Stimulated activated CD4-positive, alpha-beta T cell treated with anti-CD3 and anti-CD28 coated beads, TNF-alpha, amount 100 ng/mL, for 48 hours (primary cell): ENCODE data around the gene COIL.
"Not testable (repeated sequence)": the region's sequence is repeated elsewhere in the genome, so short reads cannot be mapped to it uniquely, and the experiment has no call there.

Source experiments
- DNase-seq, 3 donors: peaks; one replicate each; pipeline ENCODE4 v3.0.0-alpha.2; 2020; ENCODE audit warnings: low read depth in 3 of 3

Gene COIL

DNA sequence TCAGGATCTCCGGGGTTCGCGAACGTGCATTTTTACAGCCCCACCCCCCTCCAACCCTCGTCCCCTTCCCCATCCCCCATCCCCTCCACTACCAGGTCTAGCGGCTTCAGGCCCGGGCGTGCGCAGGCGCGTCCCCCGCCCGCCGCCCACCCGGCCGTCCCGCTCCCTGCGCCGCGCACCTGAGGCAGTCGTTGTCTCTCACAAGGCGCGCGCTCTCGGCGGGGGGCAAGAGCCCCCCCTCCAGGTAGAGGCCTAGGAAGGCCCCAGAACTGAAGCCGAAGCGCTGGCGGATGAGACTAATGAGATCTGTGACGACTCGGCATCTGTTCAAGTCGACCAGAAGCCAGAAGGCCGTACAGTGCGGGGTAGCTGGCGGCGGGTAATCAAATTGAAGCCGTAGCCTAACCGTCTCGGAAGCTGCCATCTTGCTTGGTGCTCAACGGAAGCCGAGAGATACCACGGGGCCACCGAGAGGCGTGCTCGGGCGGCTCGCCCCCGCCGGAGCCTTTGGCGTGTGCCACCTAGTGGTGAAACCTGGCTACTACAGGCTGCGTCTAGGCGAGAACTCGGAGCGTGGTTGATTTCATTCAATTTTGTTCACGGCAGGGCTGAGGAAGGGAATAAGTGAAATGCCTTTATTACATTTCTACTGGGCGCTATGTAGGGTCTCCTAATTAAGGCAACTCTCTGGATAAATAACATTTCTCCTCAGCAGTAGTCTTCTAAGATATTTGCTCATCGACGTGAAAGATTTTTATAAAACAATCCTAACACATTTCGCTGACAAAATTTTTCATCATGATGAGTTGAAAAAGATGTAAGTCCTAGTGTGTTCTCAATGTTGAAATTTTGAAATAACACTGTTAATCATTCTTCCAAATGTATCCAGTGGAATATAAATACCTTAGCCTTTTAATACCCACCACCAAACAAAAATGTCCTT is at the start of gene COIL:
COIL (minus strand) TSS at position 455 of the 943 bp plus-strand sequence; CDS start at position 424, 31 bp downstream.
- DNase-seq = peak; percentile 88 to 95 (median 93)

DNA sequence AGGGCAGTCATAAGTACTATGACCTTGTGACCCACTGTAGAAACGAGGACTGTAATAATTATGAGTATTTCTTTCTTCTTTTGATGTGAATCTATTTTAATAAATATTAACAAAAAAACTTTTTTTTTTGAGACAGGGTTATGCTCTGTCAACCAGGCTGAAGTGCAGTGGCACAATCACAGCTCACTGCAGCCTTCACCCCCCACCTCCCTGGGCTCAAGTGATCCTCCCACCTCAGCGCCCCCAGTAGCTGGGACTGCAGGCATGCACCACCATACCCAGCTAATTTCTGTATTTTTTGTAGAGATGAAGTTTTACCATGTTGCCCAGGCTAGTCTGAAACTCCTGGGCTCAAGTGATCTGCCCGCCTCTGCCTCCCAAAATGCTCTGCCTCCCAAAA is 49.6 kb upstream of the COIL start:
- DNase-seq = no peak

- peak; percentile 21 to 35 (median 34) for DNase-seq
Observed at GRCh38 chr17:57009737-57010445, 49.0 kb upstream of the COIL start.

- DNase-seq = no peak
Observed at GRCh38 chr17:57008958-57009357, 48.1 kb upstream of the COIL start.

DNA sequence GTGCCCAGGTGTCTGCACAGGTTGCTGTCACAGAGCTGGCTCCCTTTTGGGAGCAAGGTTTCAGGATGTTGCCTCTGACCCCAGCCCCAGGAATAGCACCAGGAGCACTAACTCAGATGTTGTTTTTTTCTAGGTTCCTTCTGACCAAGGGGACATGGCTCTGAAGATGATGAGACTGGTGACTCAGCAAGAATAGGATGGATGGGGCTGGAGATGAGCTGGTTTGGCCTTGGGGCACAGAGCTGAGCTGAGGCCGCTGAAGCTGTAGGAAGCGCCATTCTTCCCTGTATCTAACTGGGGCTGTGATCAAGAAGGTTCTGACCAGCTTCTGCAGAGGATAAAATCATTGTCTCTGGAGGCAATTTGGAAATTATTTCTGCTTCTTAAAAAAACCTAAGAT is 45.2 kb upstream of the COIL start:
- no peak for DNase-seq

DNA sequence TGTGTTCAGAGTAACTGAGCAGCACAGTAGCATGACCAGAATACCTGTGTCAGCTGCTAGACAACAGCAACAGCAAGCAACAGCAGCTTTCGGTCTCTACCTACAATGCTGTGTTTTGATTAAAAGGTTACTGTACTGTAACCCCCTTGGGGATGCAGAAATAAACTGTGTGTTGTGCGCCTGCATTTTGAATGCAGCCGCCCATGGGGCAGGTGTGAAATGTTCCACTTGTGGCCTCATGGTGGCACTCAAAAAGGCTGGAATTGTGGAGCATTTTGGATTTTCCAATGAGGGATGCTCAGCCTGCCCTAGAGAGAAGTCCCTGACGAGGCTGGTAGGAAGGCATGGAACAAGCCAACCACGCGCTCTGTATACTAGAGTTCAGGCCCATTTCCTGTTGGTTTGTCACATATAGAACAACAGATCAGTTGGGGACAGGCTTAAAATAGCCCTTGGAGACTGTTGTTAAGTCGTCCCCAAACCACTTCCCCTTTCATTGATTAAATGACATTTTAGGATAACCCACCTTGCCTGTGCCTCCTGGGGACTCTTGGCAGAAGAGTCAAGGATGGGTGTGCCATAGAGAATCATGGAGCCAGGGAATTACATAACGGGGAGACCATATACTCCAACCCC is 44.2 kb upstream of the COIL start:
- no peak for DNase-seq

DNA sequence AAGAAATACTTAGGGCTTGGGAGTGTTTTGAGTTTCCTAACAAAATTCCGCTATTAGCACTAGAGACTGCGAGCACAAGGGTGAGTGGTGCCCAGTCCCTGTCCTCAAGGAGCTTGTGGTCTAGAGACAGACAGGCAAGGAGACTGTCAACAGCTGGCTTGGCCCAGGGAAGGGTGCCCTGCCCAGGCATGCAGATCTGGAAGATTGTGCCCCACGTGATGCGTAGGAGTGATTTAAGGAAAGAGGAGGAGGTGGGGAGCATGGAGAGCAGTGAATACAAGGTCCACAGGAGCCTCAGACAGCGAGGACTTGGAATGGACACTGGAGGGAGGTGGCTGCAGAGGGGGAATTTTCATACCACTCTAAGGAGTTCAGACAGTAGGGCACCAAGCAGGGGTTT is 42.1 kb upstream of the COIL start:
- DNase-seq = no peak

DNA sequence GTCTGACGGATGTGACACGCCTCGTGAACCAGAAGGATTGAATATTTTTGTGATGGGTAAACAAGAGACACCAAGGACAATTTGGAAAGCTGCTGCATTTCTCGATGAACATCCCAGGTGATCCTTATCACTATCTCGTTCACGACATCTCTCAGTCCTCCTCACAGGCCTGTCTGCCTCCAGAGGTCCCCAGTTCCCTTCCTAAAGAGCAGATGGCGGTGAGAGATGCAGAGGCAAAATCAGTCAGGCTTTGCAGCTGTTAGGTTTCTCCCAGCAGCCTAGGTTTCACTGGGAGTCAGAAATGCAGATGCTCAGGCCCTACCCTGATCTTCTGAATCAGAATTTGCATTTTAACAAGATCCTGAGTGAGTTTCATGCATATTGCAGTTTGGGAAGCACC is 40.7 kb upstream of the COIL start:
- DNase-seq = no peak

GRCh38 chr17:56997313-56997712 is 36.5 kb upstream of the COIL start:
- no peak for DNase-seq

GRCh38 chr17:56995766-56996165 is 34.9 kb upstream of the COIL start:
- no peak for DNase-seq

DNA sequence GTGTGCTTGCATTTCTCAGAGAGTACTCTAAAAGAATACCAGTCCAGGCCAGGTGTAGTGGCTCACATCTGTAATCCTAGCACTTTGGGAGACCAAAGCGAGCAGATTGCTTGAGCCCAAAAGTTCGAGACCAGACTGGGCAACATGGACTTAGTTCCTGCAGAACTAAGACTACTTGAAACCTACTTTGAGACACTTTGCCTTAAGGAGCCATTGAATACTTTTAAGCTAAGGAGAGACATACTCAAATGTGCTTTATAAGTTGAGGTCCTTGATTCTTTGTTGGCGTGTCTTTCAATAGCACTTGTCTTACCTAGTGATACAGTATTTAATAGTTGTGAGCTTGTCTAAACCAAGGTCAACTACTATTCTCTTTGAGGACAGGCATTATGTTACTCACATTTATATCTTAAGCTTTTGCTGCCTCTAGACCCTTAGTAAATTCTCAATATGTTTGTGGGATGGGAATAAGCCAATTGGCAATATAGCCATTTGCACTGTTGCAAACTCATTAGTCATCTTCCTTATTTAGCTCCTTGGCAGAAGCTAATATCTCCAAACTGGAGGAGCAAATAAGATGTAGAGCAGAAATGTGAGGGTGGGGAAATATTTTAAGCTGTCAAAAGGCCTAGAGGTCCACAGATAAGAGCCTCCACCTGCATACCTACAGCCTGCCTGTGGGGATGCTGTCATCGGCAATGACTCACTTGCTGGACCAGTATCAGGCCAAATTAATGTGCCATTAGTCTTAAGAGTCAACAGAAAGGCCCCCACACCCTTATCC is 33.4 kb upstream of the COIL start:
- no peak for DNase-seq

DNA sequence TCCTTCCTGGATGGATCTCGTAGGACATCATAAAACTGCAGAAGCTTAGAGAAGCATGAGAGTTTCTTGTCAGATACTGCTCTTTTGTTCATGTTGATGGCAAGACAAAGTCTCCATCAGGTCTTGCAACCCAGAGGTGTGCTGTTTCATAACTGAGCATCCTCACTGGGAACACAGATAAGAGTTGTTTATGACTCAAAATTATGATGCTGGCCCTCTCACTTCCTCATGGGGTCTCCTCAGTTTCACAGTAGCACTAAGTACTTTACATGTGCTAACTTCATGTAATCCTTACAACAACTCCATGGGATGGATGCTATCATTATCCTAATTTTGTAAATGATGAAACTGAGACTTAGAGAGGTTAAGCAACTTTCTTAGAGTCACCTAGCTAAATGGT is 31.5 kb upstream of the COIL start:
- no peak for DNase-seq

GRCh38 chr17:56988901-56989572 is 28.2 kb upstream of the COIL start:
- DNase-seq = no peak

DNA sequence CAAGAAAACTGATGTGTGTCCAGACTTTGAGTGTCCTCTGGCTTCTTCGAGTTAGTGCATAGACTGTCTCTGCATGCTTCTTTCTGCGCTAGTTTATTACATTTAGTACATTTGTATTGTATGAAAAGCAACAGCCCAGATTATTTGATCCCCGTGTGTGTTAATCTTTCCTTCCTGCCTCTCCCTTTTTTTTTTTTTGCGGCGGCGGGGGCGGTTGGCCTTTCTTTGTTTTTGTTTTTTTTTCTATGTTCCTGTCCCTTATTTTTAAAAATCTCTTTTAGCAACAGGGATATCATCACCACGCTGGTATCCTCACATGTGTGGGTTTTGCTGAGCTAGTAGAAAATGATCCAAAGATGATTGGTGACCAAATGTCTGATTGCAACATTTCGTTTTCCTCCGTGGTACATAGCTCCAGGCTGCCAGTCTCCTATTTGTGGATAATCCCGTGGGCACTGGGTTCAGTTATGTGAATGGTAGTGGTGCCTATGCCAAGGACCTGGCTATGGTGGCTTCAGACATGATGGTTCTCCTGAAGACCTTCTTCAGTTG is 26.5 kb upstream of the COIL start:
- DNase-seq = no peak

DNA sequence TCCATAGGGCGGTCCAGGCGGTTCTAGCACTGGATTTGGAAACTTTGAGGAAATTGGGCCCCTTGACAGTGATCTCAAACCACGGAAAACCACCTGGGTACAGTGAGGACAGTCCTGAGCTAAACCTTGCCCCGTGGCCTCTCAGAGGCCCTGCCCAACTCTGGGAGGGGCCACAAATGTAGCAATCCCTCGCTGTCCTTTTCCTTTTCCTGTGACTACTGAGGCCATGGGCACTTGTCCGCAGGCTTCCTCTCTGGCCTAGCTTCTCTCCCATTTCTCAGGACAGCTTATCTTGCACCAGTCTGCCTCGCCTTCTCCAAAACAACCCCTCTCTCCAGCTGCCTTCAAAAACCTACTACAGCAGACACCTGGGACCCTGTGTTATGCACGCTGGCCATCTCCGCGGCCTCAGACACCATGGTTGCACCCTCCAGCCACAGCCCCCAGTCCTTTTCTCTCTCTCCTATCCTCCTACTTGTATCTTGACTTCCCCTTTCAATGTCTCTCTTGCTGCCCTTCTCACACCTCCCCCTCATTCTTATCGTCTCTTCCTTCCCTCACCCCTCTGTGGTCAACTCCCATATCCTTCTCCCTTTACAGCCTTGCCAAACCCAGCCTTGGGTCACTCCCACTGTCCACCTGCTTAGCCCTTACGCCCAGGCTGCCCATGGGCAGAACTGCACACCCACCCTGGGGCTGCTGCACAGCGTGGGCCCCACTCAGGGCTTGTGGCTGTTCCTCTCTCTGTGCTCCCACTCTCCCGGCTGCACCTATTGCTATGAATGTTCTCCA is 24.7 kb upstream of the COIL start:
- DNase-seq = no peak

GRCh38 chr17:56983366-56983765 is 22.5 kb upstream of the COIL start:
- DNase-seq = no peak

GRCh38 chr17:56982312-56982711 is 21.5 kb upstream of the COIL start:
- DNase-seq = no peak

DNA sequence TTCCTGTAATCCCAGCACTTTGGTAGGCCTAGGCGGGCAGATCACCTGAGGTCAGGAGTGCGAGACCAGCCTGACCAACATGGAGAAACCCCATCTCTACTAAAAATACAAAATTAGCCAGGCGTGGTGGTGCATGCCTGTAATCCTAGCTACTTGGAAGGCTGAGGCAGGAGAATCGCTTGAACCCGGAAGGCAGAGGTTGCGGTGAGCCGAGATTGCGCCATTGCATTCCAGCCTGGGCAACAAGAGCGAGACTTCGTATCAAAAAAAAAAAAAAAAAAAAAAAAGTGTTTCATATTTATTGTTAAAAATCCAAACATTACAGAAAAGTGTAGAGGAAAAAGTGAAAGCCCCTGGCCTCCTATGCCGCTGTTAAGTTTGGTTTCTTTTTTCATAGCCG is 19.7 kb upstream of the COIL start:
- not testable (repeated sequence) for DNase-seq

DNA sequence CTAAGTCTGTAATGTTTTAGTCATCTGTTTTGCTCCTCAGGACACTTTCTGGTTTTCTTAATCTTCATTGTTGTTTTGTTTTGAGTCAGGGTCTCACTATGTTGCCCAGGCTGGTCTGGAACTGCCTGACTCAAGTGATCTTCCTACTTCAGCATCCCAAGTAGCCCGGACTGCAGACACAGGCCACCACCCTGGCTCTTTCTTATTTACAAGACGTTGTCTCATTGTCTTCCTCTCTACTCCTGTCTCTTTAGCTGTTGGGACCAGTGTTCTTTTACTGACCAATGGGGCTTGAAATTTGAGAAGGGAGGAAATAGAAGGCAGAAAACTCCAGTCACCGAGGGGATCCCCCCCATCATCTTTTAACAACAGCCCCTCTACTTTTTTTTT is 18.2 kb upstream of the COIL start:
- DNase-seq = no peak
